GM19372 (cell line): ENCODE measurements around the gene RETREG3.
A peak's percentile ranks its signal among the peaks of the same experiment; 100 is the strongest.
"Not testable (repeated sequence)": the region's sequence is repeated elsewhere in the genome, so short reads cannot be mapped to it uniquely, and the experiment has no call there.

Experiments used
- ATAC-seq: cut with Tn5 transposase; IDR thresholded peaks from one replicate; pipeline ENCODE4 v1.9.1; 2021; ENCODE audit warnings: mild to moderate bottlenecking, low read depth, moderate library complexity; ENCODE audit not compliant: unreplicated experiment

The RETREG3 gene

GRCh38 chr17:42613699-42614295, 4.6 kb upstream of the RETREG3 start:
- no peak for ATAC-seq

DNA sequence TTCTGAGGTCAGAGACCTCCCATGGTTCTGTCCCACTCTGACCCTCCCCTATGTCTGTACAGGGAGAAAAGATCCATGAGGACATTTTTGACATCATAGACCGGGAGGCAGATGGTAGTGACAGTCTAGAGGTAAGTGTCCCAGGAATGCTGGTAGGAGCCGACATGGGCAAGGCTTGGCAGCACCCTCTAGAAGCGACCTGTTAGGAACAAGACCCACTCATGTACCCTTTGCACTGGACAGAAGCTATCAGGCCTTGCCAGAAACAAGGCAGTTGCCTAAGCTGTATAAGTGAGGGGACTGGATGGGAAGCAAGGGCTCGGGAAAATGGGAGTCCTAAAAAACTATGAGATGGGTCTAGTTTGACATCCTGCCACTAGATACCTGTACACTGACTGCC, 2.8 kb upstream of the RETREG3 start:
- ATAC-seq, result no peak

DNA sequence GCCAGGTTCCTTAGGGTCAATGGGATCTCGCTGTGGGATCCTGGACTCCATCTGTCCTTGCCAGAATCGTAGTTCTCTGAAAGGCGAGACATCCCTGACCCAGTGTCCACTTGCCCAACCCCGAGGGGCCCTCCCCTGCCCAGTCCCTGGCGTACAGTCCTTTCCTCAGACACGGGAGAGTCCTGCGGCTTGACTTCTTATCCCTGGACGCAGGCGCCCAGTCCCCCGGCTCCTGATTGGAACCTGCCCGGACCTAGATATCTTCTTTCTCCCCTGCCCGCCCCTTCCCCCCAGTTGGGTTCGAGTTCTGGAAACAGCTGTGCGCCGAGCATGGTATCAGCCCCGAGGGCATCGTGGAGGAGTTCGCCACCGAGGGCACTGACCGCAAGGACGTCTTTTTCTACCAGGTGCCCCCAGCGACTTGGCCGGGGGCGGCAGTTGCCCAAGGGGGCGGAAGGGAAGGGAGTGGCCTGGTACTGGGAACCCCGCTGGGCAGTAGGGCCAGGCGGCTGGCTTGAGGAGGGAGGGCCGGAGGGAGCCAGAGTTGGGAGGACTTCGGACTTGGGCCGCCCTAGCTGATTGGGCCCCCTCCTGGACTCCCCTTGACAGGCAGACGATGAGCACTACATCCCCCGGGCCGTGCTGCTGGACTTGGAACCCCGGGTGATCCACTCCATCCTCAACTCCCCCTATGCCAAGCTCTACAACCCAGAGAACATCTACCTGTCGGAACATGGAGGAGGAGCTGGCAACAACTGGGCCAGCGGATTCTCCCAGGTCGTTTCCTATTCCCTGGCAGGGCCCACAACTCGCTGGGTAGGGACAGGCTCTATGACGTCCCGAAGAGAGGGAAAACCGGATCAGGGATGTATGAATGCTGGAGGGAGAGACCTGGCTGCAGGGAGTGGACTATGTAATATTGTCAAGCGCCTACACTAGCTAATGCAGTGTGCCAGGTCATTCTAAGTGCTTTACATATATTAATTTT, 934 bp upstream of the RETREG3 start:
- ATAC-seq, result not testable (repeated sequence)

DNA sequence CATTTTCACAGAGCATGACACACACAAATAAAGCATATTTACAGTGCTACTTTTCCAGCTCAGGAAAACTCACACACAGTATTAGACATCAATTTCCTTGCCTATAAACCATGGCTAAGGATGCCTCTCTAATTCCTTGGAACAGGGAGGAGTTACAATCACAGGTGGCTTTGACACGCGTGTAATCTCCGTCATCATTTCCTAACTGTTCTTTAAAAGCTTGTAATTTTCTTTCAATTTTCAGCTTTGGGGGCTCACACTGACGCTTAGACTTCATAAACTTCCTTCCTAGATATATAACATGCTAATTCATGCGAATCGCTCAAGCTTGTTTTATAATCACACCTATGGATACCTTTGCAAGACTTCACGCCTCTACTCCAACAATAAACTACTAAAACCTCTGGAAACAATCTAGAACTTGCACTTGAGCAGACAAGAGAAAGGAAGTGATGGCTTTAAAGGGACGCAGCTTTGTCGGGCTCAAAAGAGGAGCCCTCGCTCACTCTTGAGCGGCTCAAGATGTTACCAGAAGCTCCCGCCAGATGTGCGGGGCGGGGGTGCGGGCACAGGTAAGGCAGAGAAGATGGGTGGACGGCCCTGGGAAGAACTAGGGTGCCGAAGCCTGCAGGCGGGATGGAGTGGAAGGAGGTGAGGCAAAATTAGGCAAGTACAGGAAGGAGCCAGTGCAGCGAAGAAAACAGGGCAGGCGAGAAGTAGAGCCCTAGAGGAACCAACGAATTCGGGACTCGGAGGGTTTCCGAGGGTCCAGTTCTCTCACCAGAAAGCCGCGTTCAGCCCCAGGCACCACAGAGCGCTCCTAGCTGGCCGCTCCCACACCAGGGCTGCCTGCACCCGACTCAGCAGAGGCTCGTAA, 631 bp downstream of the RETREG3 start:
- ATAC-seq, result peak; percentile 14

DNA sequence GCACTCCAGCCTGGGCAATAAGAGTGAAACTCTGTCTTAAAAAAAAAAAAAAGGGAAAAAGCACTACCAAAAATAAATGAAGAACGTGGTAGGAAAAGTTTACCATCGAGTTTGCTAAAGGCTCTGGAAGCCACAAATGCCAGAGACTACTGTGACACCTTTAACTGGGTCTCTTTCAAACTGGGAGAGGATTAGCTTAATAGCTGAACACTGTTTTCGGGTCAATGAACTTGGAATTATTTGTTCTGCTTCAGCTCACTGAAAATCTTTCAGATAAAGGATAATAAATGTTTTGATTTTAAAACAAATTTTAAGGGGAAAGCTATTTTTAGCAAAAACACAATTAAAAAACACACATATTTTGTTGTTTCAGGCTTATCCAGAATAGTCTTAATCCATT, 1.4 kb downstream of the RETREG3 start:
- no peak for ATAC-seq

- no peak for ATAC-seq
Observed at GRCh38 chr17:42603318-42603717, 5.9 kb downstream of the RETREG3 start.

DNA sequence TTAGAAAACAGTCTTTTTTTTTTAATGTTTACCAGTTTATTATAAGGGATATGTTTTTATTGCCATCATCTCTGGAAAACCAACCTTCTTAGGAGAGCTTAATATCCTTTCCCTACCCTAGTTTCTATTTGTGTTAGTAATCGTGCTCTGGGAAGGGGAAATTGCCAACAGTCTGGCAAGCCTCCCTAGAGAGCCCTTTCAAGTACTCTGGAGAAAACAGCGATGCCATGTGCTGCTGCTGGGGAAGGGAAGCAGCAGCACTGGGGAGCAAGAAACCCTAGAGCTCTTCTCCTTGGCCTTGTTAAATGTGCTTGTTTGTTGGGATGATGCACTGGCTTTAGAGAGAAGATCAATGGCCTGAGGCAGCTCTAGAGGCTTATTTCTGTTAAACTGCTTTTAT, 10.3 kb downstream of the RETREG3 start:
- no peak for ATAC-seq

DNA sequence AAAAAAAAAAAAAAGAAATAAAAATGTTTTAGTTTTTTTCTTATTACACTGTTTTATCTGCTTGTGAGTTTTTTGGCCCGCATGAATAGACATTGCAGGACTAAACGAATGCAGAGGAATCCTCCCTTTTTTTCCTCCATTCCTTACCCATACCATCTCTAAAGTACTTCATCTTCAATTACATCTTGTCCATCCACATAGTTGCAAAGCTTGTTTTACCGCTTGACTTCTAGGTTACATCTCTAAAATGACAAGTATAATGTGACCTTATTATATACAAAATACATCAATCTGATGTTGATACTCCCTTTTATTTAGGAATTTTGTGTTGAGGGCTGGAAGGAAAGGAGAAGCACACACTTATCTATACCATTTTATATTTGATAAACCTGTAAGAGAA, 12.8 kb downstream of the RETREG3 start:
- no peak for ATAC-seq

DNA sequence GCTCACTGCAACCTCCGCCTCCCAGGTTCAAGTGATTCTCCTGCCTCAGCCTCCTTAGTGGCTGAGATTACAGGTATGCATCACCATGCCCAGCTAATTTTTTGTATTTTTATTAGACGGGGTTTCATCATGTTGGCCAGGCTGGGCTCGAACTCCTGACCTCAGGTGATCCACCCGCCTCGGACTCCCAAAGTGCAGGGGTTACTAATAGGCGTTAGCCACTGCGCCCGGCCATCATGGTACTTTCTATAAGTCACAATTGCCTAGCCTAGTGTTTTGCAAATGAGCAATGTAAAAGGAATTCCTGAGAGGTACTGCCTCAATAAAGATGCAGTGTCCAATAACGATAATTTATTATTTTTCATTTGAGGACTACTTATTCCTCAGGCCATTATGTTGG, 17.8 kb downstream of the RETREG3 start:
- no peak for ATAC-seq

GRCh38 chr17:42590886-42591285, 18.3 kb downstream of the RETREG3 start:
- no peak for ATAC-seq

DNA sequence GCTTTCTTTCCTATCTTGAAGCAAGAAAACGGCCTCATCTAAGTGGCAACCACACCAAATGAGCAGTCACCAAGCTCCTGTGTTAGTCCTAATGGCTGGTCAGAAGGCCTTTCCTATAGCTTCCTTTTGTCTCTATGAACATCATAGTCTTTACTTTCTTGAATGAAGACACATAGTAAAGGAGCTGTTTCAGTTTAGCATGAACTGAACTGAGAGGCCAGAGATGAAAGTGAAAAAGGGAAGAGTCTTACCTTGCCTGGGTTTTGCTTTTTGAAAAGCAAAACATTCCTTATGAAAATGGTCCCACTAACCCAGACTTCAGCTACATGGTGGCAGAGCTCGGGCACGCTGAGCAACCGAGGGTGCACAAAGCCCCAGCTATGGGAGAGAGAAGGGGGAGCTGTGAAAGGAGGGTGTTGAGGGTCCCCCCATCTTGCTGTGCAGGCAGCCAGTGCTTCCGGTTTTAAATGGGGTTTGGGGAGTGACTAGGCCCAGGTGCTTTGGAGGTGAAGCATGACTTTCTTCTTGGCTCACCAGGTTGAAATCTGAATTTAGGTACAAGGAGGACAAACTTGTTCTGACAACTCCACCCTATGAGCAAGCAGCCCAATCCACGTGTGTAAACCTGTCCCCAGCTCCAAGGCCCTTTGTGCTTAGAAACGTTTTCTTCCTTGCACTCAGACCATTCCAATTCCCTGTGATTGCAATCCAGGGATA, 22.5 kb downstream of the RETREG3 start:
- no peak for ATAC-seq

GRCh38 chr17:42585353-42585752, 23.8 kb downstream of the RETREG3 start:
- ATAC-seq, result no peak

- ATAC-seq, result no peak
Observed at GRCh38 chr17:42584880-42585279, 24.3 kb downstream of the RETREG3 start.

DNA sequence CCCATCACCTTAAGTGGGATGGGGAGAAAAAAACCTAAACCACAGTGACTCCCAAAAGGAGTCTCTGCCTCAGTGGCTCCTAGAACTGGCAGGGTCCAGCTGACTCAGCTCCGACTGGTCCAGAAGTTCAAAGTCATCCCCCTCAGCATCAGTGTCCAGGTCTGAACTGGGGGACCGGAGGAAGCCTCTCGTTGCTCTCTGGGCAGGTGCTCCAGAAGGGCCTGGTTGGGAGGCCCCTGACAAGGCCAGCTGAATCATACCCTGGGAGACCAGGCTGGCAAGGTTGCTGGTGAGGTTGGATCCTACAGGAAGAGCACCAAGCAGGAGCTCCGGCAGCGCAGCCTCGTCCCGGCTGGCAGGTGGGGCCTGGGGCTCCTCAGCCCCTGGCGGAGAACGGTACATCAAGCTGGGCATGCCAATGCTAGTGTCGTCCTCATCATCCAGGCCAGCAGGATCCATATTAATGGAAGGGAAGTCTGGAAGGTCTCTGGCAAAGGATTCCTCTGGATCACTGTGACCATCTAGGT, 27.4 kb downstream of the RETREG3 start:
- ATAC-seq, result no peak

DNA sequence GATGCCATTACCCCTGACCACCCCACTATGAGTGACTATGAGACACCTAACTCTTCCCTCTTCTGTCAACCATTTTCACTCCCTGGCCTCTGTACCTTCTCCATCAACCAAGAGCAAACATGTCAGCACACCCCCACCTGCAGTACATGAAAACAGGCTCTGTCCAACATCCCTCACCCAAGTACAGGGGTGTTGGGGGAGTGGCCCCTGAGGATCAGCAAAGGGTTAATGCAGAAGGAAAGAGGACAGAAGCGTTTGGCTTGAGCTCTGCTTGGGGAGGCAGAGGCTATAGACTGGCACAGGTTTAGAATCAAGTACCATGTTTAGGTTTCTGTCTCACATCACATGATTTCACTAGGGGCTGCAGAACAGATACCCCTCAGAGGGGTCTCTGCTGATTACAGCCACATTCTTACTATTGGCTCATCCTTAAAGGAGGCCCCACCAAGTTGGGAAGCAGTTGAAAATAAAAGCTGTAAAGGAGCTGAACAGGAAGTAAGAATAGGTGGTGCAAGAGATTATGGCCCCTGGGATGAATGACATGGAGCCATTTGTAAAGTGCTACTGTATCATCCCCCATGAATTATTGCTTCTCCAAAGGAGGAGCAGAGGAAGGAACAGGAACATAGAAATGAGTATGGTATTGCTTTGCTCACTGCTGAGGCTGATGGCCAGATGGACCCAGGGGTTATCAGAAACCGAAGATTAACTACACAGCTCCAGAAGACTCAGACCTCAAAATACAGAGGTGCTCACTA, 29.2 kb downstream of the RETREG3 start:
- no peak for ATAC-seq

GRCh38 chr17:42578282-42578869, 30.8 kb downstream of the RETREG3 start:
- ATAC-seq, result peak; percentile 59

- peak; percentile 63 for ATAC-seq
Observed at GRCh38 chr17:42577532-42578281, 31.5 kb downstream of the RETREG3 start, which contains the start of gene PSMC3IP. Gene PSMC3IP (minus strand): TSS chr17:42577729. CDS start chr17:42577686, 43 bp downstream.

- ATAC-seq, result no peak
Observed at GRCh38 chr17:42577140-42577531, 32.0 kb downstream of the RETREG3 start.
